ENCODE data around the gene SLC6A9.

DNA sequence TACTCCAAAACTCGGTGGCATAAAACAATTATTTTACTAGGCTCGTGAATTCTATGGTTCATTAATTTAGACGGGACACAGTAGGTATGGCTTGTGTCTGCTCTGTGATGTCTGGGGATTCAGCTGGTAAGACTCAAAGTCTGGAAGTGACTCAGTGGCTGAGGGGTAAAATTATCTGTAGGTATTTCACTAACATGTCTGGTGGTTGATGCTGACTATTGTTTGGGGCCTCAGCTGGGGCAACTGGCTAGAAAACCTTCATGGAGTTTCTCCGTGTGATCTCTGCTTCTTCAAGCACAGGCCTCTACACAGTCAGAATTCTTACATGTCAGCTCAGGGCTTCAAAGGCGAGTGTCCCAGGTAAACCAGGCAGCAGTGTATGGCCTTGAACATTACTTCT, 46.2 kb upstream of the SLC6A9 start:
- TF ChIP-seq, protein P1, sequence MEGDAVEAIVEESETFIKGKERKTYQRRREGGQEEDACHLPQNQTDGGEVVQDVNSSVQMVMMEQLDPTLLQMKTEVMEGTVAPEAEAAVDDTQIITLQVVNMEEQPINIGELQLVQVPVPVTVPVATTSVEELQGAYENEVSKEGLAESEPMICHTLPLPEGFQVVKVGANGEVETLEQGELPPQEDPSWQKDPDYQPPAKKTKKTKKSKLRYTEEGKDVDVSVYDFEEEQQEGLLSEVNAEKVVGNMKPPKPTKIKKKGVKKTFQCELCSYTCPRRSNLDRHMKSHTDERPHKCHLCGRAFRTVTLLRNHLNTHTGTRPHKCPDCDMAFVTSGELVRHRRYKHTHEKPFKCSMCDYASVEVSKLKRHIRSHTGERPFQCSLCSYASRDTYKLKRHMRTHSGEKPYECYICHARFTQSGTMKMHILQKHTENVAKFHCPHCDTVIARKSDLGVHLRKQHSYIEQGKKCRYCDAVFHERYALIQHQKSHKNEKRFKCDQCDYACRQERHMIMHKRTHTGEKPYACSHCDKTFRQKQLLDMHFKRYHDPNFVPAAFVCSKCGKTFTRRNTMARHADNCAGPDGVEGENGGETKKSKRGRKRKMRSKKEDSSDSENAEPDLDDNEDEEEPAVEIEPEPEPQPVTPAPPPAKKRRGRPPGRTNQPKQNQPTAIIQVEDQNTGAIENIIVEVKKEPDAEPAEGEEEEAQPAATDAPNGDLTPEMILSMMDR (IDR thresholded peaks at IDR 0.05), result no peak
- TF ChIP-seq POLR2AphosphoS5 (IDR thresholded peaks at IDR 0.05), result no peak

Measured in prostate gland (tissue), 2 donors.